Natural killer cell (primary cell): ENCODE data around the gene FAAP100. TPM values are rescaled to one million over a fixed set of nuclear protein-coding genes. Genes with fewer than 3 reads are reported as not detected.

Experiments
- ATAC-seq, 3 donors: fragments of 150-1000 bp in 2 of 3; fragments of 200-7000 bp in 1 of 3; cut with Tn5 transposase; 1 replicate in 1 of 3; 2 replicates in 2 of 3; pipeline ENCODE4 v1.10.0; 2021; ENCODE audit warnings: mild to moderate bottlenecking in 2 of 3, moderate library complexity in 2 of 3
- DNase-seq, 2 donors: peaks; one replicate each; pipeline versions ENCODE4 v3.0.0 to v3.0.0-alpha.2; 2013 to 2021; ENCODE audit warnings: mixed read lengths in 1 of 2
- H3K27ac ChIP-seq: one replicate; pipeline ENCODE4 v1.5.1; 2013; ENCODE audit warnings: mild to moderate bottlenecking, low read length
- H3K27me3 ChIP-seq: one replicate; pipeline ENCODE4 v1.6.1; 2013; ENCODE audit warnings: low read length; ENCODE audit not compliant: control insufficient read depth, insufficient read depth
- H3K36me3 ChIP-seq: one replicate; pipeline ENCODE4 v1.6.1; 2013; ENCODE audit warnings: low read length; ENCODE audit not compliant: control insufficient read depth, insufficient read depth
- H3K4me1 ChIP-seq: one replicate; pipeline ENCODE4 v1.6.1; 2013; ENCODE audit warnings: low read length; ENCODE audit not compliant: control insufficient read depth, insufficient read depth
- H3K4me3 ChIP-seq: one replicate; pipeline ENCODE4 v1.5.1; 2013; ENCODE audit warnings: low read length
- H3K9me3 ChIP-seq: one replicate; pipeline ENCODE4 v1.6.1; 2013; ENCODE audit warnings: low read length; ENCODE audit not compliant: control insufficient read depth, insufficient read depth
- H3K27ac Mint-ChIP-seq, 2 donors: one replicate each; pipeline ENCODE4 v1.8.0; 2022; ENCODE audit warnings: mild to moderate bottlenecking in 2 of 2, mixed read lengths in 2 of 2, moderate library complexity in 1 of 2
- H3K27me3 Mint-ChIP-seq, 2 donors: one replicate each; pipeline ENCODE4 v1.8.0; 2022; ENCODE audit warnings: low read depth in 2 of 2, mixed read lengths in 2 of 2
- H3K36me3 Mint-ChIP-seq: one replicate; pipeline ENCODE4 v1.8.0; 2022; ENCODE audit warnings: mixed read lengths
- H3K4me1 Mint-ChIP-seq, 2 donors: one replicate each; pipeline ENCODE4 v1.8.0; 2022; ENCODE audit warnings: mixed read lengths in 2 of 2
- H3K4me3 Mint-ChIP-seq: one replicate; pipeline ENCODE4 v1.8.0; 2022; ENCODE audit warnings: mild to moderate bottlenecking, moderate library complexity, mixed read lengths
- H3K9me3 Mint-ChIP-seq, 2 donors: one replicate each; pipeline ENCODE4 v1.8.0; 2022; ENCODE audit warnings: mixed read lengths in 2 of 2
- CTCF ChIP-seq: fragments of 200-600 bp; IDR thresholded peaks from one replicate; pipeline ENCODE4 v1.8.0; 2022; ENCODE audit warnings: antibody characterized with exemption
- WGBS: methylation state at CpG from one replicate; pipeline ENCODE4 v1.1.7; 2013; ENCODE audit warnings: missing lambda C conversion rate; ENCODE audit not compliant: insufficient coverage; 5-methylcytosine and 5-hydroxymethylcytosine counted together
- intact Hi-C: fragments of 100-400 bp; cut with micrococcal nuclease; formaldehyde crosslinking; loops from one replicate; pipeline ENCODE4 v1.14.2; 2022
- total RNA-seq, 4 donors: library from RNA; stranded (reverse); fragments of 120-200 nt in 1 of 4; gene quantifications; one replicate each; pipeline versions ENCODE4 v1.2.3 to v1.2.4, GENCODE V29; 2013 to 2022

Gene FAAP100
- total RNA-seq, 3 donors from 2014 or later (not counting 1 experiment from before 2014, with no cell fraction given), result 31.8 to 34.5 (median 33.1) TPM

- Mint-ChIP-seq H3K27ac (no peak within 1 kb of the TSS), H3K4me3 (no peak within 1 kb of the TSS), H3K9me3 (no peaks in the 10 kb centered on the region), H3K36me3 (no peaks in the 10 kb centered on the region), H3K27me3 (peaks cover 0 to 2% of the 10 kb centered on the region in 2 donors), H3K4me1 (no peaks in the 10 kb centered on the region)
- ATAC-seq, result no peak
- intact Hi-C loops, result no loop called here
- Histone ChIP-seq H3K9me3 (no peaks in the 10 kb centered on the region), H3K4me3 (no peak within 1 kb of the TSS), H3K4me1 (peaks cover 4% of the 10 kb centered on the region), H3K27me3 (peaks cover 12% of the 10 kb centered on the region), H3K36me3 (no peaks in the 10 kb centered on the region), H3K27ac (no peak within 1 kb of the TSS)
- no peak for TF ChIP-seq CTCF
- 68% methylated on average over 42 of the region's 42 CpGs for WGBS
- DNase-seq, result no peak
Observed at GRCh38 chr17:81527591-81528383, 24.4 kb downstream of the FAAP100 start, which contains the start of gene FSCN2. TSS of gene FSCN2 (plus strand) at chr17:81528377. CDS start at chr17:81528532, 155 bp downstream.

GRCh38 chr17:81526662-81527571, 25.2 kb downstream of the FAAP100 start:
- TF ChIP-seq CTCF, result no peak
- Histone ChIP-seq H3K27me3 (peaks cover 12% of the 10 kb centered on the region), H3K27ac (no peak overlapping the region), H3K4me3 (no peak overlapping the region), H3K9me3 (no peaks in the 10 kb centered on the region), H3K4me1 (peaks cover 4% of the 10 kb centered on the region), H3K36me3 (no peaks in the 10 kb centered on the region)
- Mint-ChIP-seq H3K4me3 (no peak overlapping the region), H3K27me3 (peaks cover 0 to 2% of the 10 kb centered on the region in 2 donors), H3K36me3 (no peaks in the 10 kb centered on the region), H3K4me1 (no peaks in the 10 kb centered on the region), H3K27ac (no peak overlapping the region), H3K9me3 (no peaks in the 10 kb centered on the region)
- peak in 1 of 3 donors; percentile 4 for ATAC-seq
- no peak for DNase-seq
- WGBS, result 91% methylated on average over 21 of the region's 21 CpGs
- intact Hi-C loops, result no loop called here

- no peaks in the 10 kb centered on the region for H3K9me3 Mint-ChIP-seq
- H3K27me3 ChIP-seq, result peaks cover 12% of the 10 kb centered on the region
- intact Hi-C loops, result no loop called here
Observed at GRCh38 chr17:81524865-81525159, 27.3 kb downstream of the FAAP100 start.

More at GRCh38 chr17:81524865-81525159, 27.3 kb downstream of the FAAP100 start:
- Histone ChIP-seq H3K9me3 (no peaks in the 10 kb centered on the region), H3K27ac (no peak overlapping the region), H3K36me3 (no peaks in the 10 kb centered on the region), H3K4me3 (no peak overlapping the region), H3K4me1 (peaks cover 11% of the 10 kb centered on the region)
- 93% methylated on average over 8 of the region's 8 CpGs for WGBS
- H3K4me1 Mint-ChIP-seq, result no peaks in the 10 kb centered on the region
- ATAC-seq (no peak), DNase-seq (no peak)
- H3K36me3 Mint-ChIP-seq, result no peaks in the 10 kb centered on the region
- TF ChIP-seq CTCF, result no peak
- H3K27ac Mint-ChIP-seq, result no peak overlapping the region
- H3K27me3 Mint-ChIP-seq, result peaks cover 0 to 2% of the 10 kb centered on the region in 2 donors
- no peak overlapping the region for H3K4me3 Mint-ChIP-seq
